ENCODE measurements around the gene SLC17A3.

- TF ChIP-seq CTCF (IDR thresholded peaks at IDR 0.05; ENCODE audit: extremely low read depth in 1 of 2, insufficient read depth in 1 of 2, low read depth in 1 of 2, low read length in 2 of 2) (no peak), POLR2AphosphoS5 (IDR thresholded peaks at IDR 0.05; ENCODE audit: insufficient read depth, low read depth, low read length) (no peak), EZH2 (IDR thresholded peaks at IDR 0.05; ENCODE audit: borderline replicate concordance, low read depth, low read length, severe bottlenecking) (no peak), JUN (IDR thresholded peaks at IDR 0.05; ENCODE audit: borderline replicate concordance, insufficient read depth, insufficient read length, low read depth) (no peak), FOS (IDR thresholded peaks at IDR 0.05; ENCODE audit: borderline replicate concordance, insufficient read depth, low read length) (no peak), MAX (IDR thresholded peaks at IDR 0.05; ENCODE audit: insufficient read depth, insufficient read length) (no peak), POLR2A (IDR thresholded peaks at IDR 0.05; ENCODE audit: low read depth, low read length) (no peak), MYC (IDR thresholded peaks at IDR 0.05; ENCODE audit: low read depth, low read length) (no peak), GATA2 (IDR thresholded peaks at IDR 0.05; ENCODE audit: insufficient read depth, insufficient read length, low read depth, low read length) (no peak)
These were observed 39.7 kb upstream of the SLC17A3 start for GRCh38 chr6:25913741-25914140.
